Uterus (tissue), 4 donors: ENCODE results near the gene FNIP2. TPM values are rescaled to one million over a fixed set of nuclear protein-coding genes. Genes with fewer than 3 reads are reported as not detected.

Source experiments
- DNase-seq, 2 donors: peaks; one replicate each; pipeline ENCODE4 v3.0.0-alpha.2; 2019 to 2020
- H3K27ac ChIP-seq, 2 donors: fragments of 200-600 bp; sonication (generic); 1 replicate in 1 of 2; 2 replicates in 1 of 2; pipeline ENCODE4 v1.5.1; 2016 to 2018
- H3K27me3 ChIP-seq, 2 donors: fragments of 200-600 bp; sonication (generic); one replicate each; pipeline ENCODE4 v1.5.1; 2018 to 2019; ENCODE audit warnings: control low read depth in 1 of 2
- H3K36me3 ChIP-seq, 2 donors: fragments of 200-600 bp; sonication (generic); one replicate each; pipeline ENCODE4 v1.5.1; 2019; ENCODE audit warnings: control low read depth in 1 of 2
- H3K4me1 ChIP-seq, 2 donors: fragments of 200-600 bp; sonication (generic); one replicate each; pipeline ENCODE4 v1.5.1; 2018 to 2019; ENCODE audit warnings: control low read depth in 1 of 2
- H3K4me3 ChIP-seq, 2 donors: fragments of 200-600 bp; sonication (generic); 1 replicate in 1 of 2; 2 replicates in 1 of 2; pipeline ENCODE4 v1.5.1; 2018 to 2019; ENCODE audit warnings: mild to moderate bottlenecking in 1 of 2
- H3K9me3 ChIP-seq, 2 donors: fragments of 200-600 bp; sonication (generic); one replicate each; pipeline ENCODE4 v1.5.1; 2019; ENCODE audit warnings: control low read depth in 1 of 2
- POLR2A ChIP-seq, 2 donors: fragments of 450-650 bp; IDR thresholded peaks; one replicate each; pipeline ENCODE4 v1.6.1; 2016; ENCODE audit warnings: antibody characterized with exemption in 2 of 2, mild to moderate bottlenecking in 1 of 2, moderate library complexity in 1 of 2
- intact Hi-C: fragments of 100-400 bp; cut with DNase I; formaldehyde crosslinking; loops from one replicate; pipeline ENCODE4 v1.15.1; 2023; ENCODE audit warnings: low total_unique reads
- total RNA-seq, 4 donors: library from RNA; depleted of rRNA in 3 of 4; stranded (reverse); fragments of >200 nt in 3 of 4; gene quantifications; one replicate each; pipeline versions ENCODE4 v1.1.0 to v1.2.4, GENCODE V29; 2014 to 2023
- TF ChIP-seq, protein P1 (sequence below), 4 experiments: fragments of 200-600 bp in 2 of 4; fragments of 450-650 bp in 2 of 4; sonication (generic) in 2 of 4; IDR thresholded peaks; one replicate each; pipeline ENCODE4 v1.5.1; 2016 to 2019; ENCODE audit warnings: antibody characterized with exemption in 4 of 4, mild to moderate bottlenecking in 2 of 4, moderate library complexity in 1 of 4
- donor health status: DM: yes; HTN: yes; CAD: no.

Gene FNIP2
- total RNA-seq, 4 donors from 2014 or later: 8.5 to 61.9 (median 29.6) TPM

DNA sequence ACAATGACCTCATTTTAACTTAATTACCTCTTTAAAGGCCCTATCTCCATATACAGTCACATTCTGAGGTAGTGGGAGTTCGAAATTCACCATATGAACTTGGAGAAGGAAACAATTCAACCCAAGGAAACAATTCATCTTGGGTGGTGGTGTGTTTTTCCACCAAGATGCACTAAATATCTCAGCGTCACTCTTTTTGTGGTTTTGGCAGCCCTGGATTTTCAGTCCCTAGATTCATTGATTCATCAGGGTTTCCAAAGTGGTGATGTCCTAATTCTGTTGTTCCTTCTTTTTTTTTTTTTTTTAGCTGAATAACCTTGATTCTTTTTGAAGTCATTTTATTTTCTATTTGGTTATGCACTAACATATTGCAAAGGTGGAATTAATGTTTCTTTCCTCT, 171.4 kb downstream of the FNIP2 start:
- intact Hi-C loops: no loop called here
- H3K4me1 ChIP-seq: no peaks in the 10 kb centered on the region
- H3K4me3 ChIP-seq: no peak overlapping the region
- H3K27ac ChIP-seq: no peak overlapping the region
- no peaks in the 10 kb centered on the region for H3K9me3 ChIP-seq
- no peaks in the 10 kb centered on the region for H3K27me3 ChIP-seq
- no peak for TF ChIP-seq POLR2A (IDR thresholded peaks at IDR 0.05)
- TF ChIP-seq, protein P1, sequence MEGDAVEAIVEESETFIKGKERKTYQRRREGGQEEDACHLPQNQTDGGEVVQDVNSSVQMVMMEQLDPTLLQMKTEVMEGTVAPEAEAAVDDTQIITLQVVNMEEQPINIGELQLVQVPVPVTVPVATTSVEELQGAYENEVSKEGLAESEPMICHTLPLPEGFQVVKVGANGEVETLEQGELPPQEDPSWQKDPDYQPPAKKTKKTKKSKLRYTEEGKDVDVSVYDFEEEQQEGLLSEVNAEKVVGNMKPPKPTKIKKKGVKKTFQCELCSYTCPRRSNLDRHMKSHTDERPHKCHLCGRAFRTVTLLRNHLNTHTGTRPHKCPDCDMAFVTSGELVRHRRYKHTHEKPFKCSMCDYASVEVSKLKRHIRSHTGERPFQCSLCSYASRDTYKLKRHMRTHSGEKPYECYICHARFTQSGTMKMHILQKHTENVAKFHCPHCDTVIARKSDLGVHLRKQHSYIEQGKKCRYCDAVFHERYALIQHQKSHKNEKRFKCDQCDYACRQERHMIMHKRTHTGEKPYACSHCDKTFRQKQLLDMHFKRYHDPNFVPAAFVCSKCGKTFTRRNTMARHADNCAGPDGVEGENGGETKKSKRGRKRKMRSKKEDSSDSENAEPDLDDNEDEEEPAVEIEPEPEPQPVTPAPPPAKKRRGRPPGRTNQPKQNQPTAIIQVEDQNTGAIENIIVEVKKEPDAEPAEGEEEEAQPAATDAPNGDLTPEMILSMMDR (IDR thresholded peaks at IDR 0.05): no peak
- H3K36me3 ChIP-seq: no peaks in the 10 kb centered on the region
- no peak for DNase-seq

DNA sequence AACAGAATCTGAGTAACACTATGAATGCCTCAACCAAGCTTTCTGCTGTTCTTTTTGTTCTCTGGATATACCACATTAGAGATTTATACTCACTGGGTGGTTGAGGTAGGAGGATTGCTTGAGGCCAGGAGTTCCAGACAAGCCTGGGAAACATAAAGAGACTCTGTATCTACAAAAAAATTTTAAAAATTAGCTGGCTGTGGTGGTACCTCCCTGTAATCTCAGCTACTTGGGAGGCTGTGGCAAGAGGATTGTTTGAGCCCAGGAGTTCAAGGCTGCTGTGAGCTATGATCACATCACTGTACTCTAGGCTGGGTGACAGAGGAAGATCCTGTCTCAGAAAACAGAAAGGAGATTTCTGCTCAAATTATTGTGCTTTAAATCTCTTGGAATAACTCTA, 172.5 kb downstream of the FNIP2 start:
- DNase-seq: no peak
- Histone ChIP-seq H3K27ac (no peak overlapping the region), H3K4me1 (no peaks in the 10 kb centered on the region), H3K9me3 (no peaks in the 10 kb centered on the region), H3K36me3 (no peaks in the 10 kb centered on the region), H3K4me3 (no peak overlapping the region), H3K27me3 (no peaks in the 10 kb centered on the region)
- TF ChIP-seq, protein P1 (IDR thresholded peaks at IDR 0.05): no peak
- TF ChIP-seq POLR2A (IDR thresholded peaks at IDR 0.05): no peak
- intact Hi-C loops: no loop called here

DNA sequence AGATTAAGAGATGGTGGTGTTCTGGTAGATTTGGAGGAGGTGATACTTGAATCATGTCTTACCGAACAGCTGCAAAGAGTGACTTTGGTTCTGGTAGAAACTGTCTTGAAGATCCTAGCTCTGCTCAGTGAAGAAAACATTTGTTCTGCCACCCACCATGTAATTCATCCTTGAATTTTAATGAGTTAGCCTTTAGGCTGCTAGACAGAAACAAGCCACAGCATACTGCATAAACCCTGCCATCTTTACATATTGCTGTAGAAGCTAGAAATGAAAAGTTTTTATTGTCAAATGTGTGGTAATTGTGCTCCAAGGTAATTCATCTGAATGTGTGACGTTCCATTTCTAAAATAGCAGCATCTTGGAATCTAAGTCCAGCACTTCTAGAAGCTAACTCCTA, 173.1 kb downstream of the FNIP2 start:
- Histone ChIP-seq H3K9me3 (no peaks in the 10 kb centered on the region), H3K27ac (no peak overlapping the region), H3K4me1 (no peaks in the 10 kb centered on the region), H3K27me3 (no peaks in the 10 kb centered on the region), H3K36me3 (no peaks in the 10 kb centered on the region), H3K4me3 (no peak overlapping the region)
- intact Hi-C loops: no loop called here
- TF ChIP-seq POLR2A (IDR thresholded peaks at IDR 0.05): no peak
- TF ChIP-seq, protein P1 (IDR thresholded peaks at IDR 0.05): no peak
- DNase-seq: no peak

DNA sequence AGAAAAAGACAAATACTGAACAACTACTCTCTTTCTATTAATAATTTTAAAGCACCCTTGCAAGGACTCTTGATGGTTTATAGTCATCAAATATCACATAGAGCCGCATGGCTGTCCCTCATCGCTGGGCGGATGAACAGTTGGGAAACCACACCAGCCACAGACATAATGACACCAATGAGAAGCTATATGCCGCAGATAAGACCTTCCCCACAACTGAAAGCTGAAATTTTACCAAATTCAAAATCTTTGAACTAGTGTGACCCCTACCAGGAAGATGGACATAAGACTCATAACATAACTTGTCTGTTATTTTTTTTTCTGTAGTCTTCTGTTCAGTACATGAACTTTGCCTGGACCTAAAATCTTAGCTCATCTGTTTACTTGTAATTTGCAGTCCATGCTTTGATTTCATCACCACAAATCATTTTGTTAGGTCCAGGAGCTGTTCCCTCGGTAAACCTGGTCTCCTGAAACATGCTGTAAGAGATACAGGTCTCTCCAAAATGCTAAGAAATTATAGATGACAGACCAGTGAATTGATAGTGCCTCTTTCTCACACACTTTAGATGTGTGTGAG, 176.8 kb downstream of the FNIP2 start:
- intact Hi-C loops: no loop called here
- no peak for TF ChIP-seq POLR2A (IDR thresholded peaks at IDR 0.05)
- TF ChIP-seq, protein P1 (IDR thresholded peaks at IDR 0.05): no peak

DNA sequence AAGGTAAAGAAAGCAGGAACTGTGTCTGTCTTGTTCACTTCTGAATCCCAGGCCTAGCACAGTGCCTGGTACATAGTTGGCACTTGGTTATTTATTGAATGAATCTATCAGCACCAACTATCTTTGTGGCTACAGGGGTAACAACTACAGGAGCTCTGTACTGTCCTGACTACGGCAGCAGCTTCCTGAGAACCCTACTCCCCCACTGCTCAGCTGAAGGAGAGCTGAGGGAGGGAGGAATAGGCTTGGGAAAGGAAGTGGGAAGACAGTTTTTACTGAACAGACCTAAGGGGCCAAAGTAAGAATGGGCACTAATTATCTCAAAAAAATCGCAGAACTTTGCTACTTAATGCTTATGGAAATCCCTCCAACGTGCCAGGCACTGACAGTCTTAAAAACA, 178.0 kb downstream of the FNIP2 start:
- TF ChIP-seq, protein P1 (IDR thresholded peaks at IDR 0.05): no peak
- no peak for TF ChIP-seq POLR2A (IDR thresholded peaks at IDR 0.05)
- H3K9me3 ChIP-seq: no peaks in the 10 kb centered on the region
- H3K4me3 ChIP-seq: no peak overlapping the region
- H3K27me3 ChIP-seq: no peaks in the 10 kb centered on the region
- H3K27ac ChIP-seq: no peak overlapping the region
- intact Hi-C loops: no loop called here
- DNase-seq: no peak
- no peaks in the 10 kb centered on the region for H3K36me3 ChIP-seq
- H3K4me1 ChIP-seq: no peaks in the 10 kb centered on the region

More for the DNA sequence above, 176.8 kb downstream of the FNIP2 start:
- H3K27ac ChIP-seq: no peak overlapping the region
- no peak for DNase-seq
- H3K9me3 ChIP-seq: no peaks in the 10 kb centered on the region
- H3K36me3 ChIP-seq: no peaks in the 10 kb centered on the region
- no peaks in the 10 kb centered on the region for H3K4me1 ChIP-seq
- no peak overlapping the region for H3K4me3 ChIP-seq
- no peaks in the 10 kb centered on the region for H3K27me3 ChIP-seq
